NOMO-1 treated with DMSO at 0.1 percent for 48 hours (cell line): Measurements from ENCODE around the gene PPP2R2C.

Experiments used
- DNase-seq: peaks from one replicate; lab custom pipeline; 2025; ENCODE audit not compliant: unreplicated experiment; lab: John Stamatoyannopoulos, UW

The PPP2R2C gene

GRCh38 chr4:6383009-6383404 lies 89.4 kb downstream of the PPP2R2C start:
- no peak for DNase-seq

- DNase-seq, result no peak
Measured at GRCh38 chr4:6381571-6382123, 90.8 kb downstream of the PPP2R2C start.

GRCh38 chr4:6380746-6381410 lies 91.5 kb downstream of the PPP2R2C start:
- no peak for DNase-seq

- DNase-seq, result no peak
Measured at GRCh38 chr4:6379767-6380745, 92.4 kb downstream of the PPP2R2C start.

- no peak for DNase-seq
Measured at GRCh38 chr4:6378493-6379445, 93.6 kb downstream of the PPP2R2C start.

- DNase-seq, result no peak
Measured at GRCh38 chr4:6377626-6378492, 94.6 kb downstream of the PPP2R2C start.

- no peak for DNase-seq
Measured at GRCh38 chr4:6375620-6376295, 96.7 kb downstream of the PPP2R2C start.

GRCh38 chr4:6374575-6374974 lies 97.8 kb downstream of the PPP2R2C start:
- no peak for DNase-seq

- no peak for DNase-seq
Measured at GRCh38 chr4:6373541-6374410, 98.6 kb downstream of the PPP2R2C start.

GRCh38 chr4:6372649-6373525 lies 99.5 kb downstream of the PPP2R2C start:
- no peak for DNase-seq

- no peak for DNase-seq
Measured at GRCh38 chr4:6371812-6372211, 100.6 kb downstream of the PPP2R2C start.

- no peak for DNase-seq
Measured at GRCh38 chr4:6371271-6371670, 101.1 kb downstream of the PPP2R2C start.

- no peak for DNase-seq
Measured at GRCh38 chr4:6369924-6370645, 102.3 kb downstream of the PPP2R2C start.

- no peak for DNase-seq
Measured at GRCh38 chr4:6369511-6369910, 102.9 kb downstream of the PPP2R2C start.

- DNase-seq, result no peak
Measured at GRCh38 chr4:6369035-6369434, 103.4 kb downstream of the PPP2R2C start.

- DNase-seq, result no peak
Measured at GRCh38 chr4:6368601-6369000, 103.8 kb downstream of the PPP2R2C start.

GRCh38 chr4:6368096-6368495 lies 104.3 kb downstream of the PPP2R2C start:
- DNase-seq, result no peak
